Keratinocyte (primary cell): ENCODE data around the gene CSMD2. TPM values are rescaled to one million over a fixed set of nuclear protein-coding genes. Genes with fewer than 3 reads are reported as not detected.
"Not testable (repeated sequence)": the region's sequence is repeated elsewhere in the genome, so short reads cannot be mapped to it uniquely, and the experiment has no call there.

ENCODE experiments used
- DNase-seq: peaks from one replicate; pipeline ENCODE4 v3.0.0-alpha.2; 2011; ENCODE audit warnings: low read depth, missing footprints, low spot score
- FAIRE-seq: peaks from 2 replicates; lab custom pipeline; 2011; peaks lifted over from hg19 to GRCh38; lab: Jason Lieb, UNC
- H2AFZ ChIP-seq: 2 replicates; pipeline ENCODE4 v1.6.0; 2012; ENCODE audit warnings: low read length, control low read depth, inconsistent platforms; ENCODE audit not compliant: control insufficient read depth
- H3K27ac ChIP-seq: 2 replicates; pipeline ENCODE4 v1.5.1; 2011; ENCODE audit warnings: low read length; ENCODE audit not compliant: control insufficient read depth, insufficient read depth
- H3K27me3 ChIP-seq: 3 replicates; pipeline ENCODE4 v1.6.0; 2011; ENCODE audit warnings: low read length; ENCODE audit not compliant: control insufficient read depth, insufficient read depth; ENCODE audit errors: extremely low read depth
- H3K36me3 ChIP-seq, 2 experiments: 2 replicates in 1 of 2; 3 replicates in 1 of 2; pipeline ENCODE4 v1.5.1; 2011; ENCODE audit warnings: low read length in 2 of 2, mild to moderate bottlenecking in 1 of 2; ENCODE audit not compliant: control insufficient read depth in 2 of 2, insufficient read depth in 2 of 2; ENCODE audit errors: extremely low read depth in 1 of 2
- H3K4me1 ChIP-seq: 3 replicates; pipeline ENCODE4 v1.5.1; 2011; ENCODE audit warnings: low read length; ENCODE audit not compliant: control insufficient read depth, insufficient read depth; ENCODE audit errors: extremely low read depth
- H3K4me2 ChIP-seq: 3 replicates; pipeline ENCODE4 v1.6.0; 2011; ENCODE audit warnings: low read depth, low read length; ENCODE audit not compliant: control insufficient read depth, insufficient read depth; ENCODE audit errors: extremely low read depth
- H3K4me3 ChIP-seq, 3 experiments: fragments of 200-600 bp in 1 of 3; sonication (generic) in 1 of 3; 2 replicates in 2 of 3; 3 replicates in 1 of 3; pipeline ENCODE4 v1.5.1; 2011 to 2016; ENCODE audit warnings: low read length in 3 of 3, mild to moderate bottlenecking in 3 of 3, control low read depth in 2 of 3, inconsistent platforms in 1 of 3, low read depth in 1 of 3, mixed read lengths in 1 of 3, mixed run types in 1 of 3, moderate library complexity in 1 of 3; ENCODE audit not compliant: control insufficient read depth in 2 of 3, insufficient read depth in 2 of 3; ENCODE audit errors: extremely low read depth in 1 of 3
- H3K79me2 ChIP-seq: 2 replicates; pipeline ENCODE4 v1.6.0; 2012; ENCODE audit warnings: low read length; ENCODE audit not compliant: control insufficient read depth, insufficient read depth
- H3K9ac ChIP-seq: 3 replicates; pipeline ENCODE4 v1.6.0; 2011; ENCODE audit warnings: low read length; ENCODE audit not compliant: control insufficient read depth, insufficient read depth; ENCODE audit errors: extremely low read depth
- H3K9me1 ChIP-seq: 3 replicates; pipeline ENCODE4 v1.6.0; 2011; ENCODE audit warnings: low read length; ENCODE audit not compliant: control insufficient read depth, insufficient read depth; ENCODE audit errors: extremely low read depth
- H3K9me3 ChIP-seq: 2 replicates; pipeline ENCODE4 v1.5.1; 2012; ENCODE audit warnings: low read depth, low read length; ENCODE audit not compliant: control insufficient read depth
- H4K20me1 ChIP-seq: 3 replicates; pipeline ENCODE4 v1.6.0; 2011; ENCODE audit warnings: low read length; ENCODE audit not compliant: control insufficient read depth, insufficient read depth; ENCODE audit errors: extremely low read depth
- EZH2 ChIP-seq: IDR thresholded peaks from one replicate; pipeline ENCODE4 v1.6.1; 2012; ENCODE audit warnings: inconsistent platforms, mild to moderate bottlenecking, low read length, moderate library complexity
- dilution Hi-C: fragments of 300-500 bp; cut with MboI; formaldehyde crosslinking; loops from one replicate; pipeline ENCODE4 v1.7.0; 2020; ENCODE audit warnings: low sequenced_read_pairs; ENCODE audit not compliant: extremely low pct_ligation_motif_present
- polyA plus RNA-seq, 5 experiments: library from polyadenylated mRNA; depleted of rRNA in 3 of 5; stranded (reverse) in 3 of 5; stranded (forward) in 1 of 5; unstranded in 1 of 5; fragments of >200 nt; gene quantifications; 1 replicate in 1 of 5; 2 replicates in 3 of 5; 3 replicates in 1 of 5; pipeline versions ENCODE4 v1.2.1 to v1.2.3, GENCODE V29; 2011 to 2012; ENCODE audit warnings: missing spikeins in 2 of 5, low read depth in 1 of 5, low replicate concordance in 1 of 5
- TF ChIP-seq, protein P1 (sequence below), 3 experiments: IDR thresholded peaks in 1 of 3; conservative IDR thresholded peaks in 1 of 3; optimal IDR thresholded peaks in 1 of 3; 2 replicates in 2 of 3; 3 replicates in 1 of 3; pipeline versions ENCODE3 to v1.5.1; 2011; ENCODE audit warnings: low read length in 3 of 3, mild to moderate bottlenecking in 3 of 3, moderate library complexity in 2 of 3, control low read depth in 1 of 3, inconsistent platforms in 1 of 3; ENCODE audit not compliant: insufficient read depth in 2 of 3; ENCODE audit errors: extremely low read depth in 1 of 3

CSMD2 gene
- polyA plus RNA-seq, 1 donor (not counting 4 experiments of a cell fraction or from before 2014, with no cell fraction given) = 2.0 TPM

DNA sequence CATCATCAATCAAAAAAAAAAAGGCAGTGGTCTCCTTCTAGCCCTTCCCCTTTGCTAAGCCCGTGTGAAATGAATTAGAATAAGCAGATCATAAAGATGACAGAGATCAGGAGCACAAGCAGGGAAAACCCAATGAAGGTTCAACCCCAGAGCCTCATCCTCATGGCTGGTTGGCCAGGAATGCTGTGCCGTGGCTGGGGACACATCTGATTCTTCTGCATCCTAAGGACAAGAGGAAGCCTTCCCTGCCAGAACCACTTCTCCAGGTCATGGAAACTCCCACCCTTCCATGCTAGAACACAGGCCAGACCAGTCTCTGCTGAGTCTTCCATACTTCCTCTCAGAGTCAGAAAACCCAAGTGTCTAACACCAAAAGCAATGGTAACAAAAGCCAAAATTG lies 81.1 kb downstream of the CSMD2 start:
- Histone ChIP-seq H3K9me1 (no peaks in the 10 kb centered on the region), H3K4me2 (no peak overlapping the region), H3K27me3 (no peaks in the 10 kb centered on the region), H3K27ac (no peak overlapping the region), H4K20me1 (no peaks in the 10 kb centered on the region), H3K4me3 (no peak overlapping the region), H3K36me3 (no peaks in the 10 kb centered on the region), H3K79me2 (no peaks in the 10 kb centered on the region), H3K9me3 (no peaks in the 10 kb centered on the region), H3K4me1 (no peaks in the 10 kb centered on the region), H3K9ac (no peak overlapping the region), H2AFZ (no peak overlapping the region)
- FAIRE-seq (no peak), DNase-seq (no peak)
- TF ChIP-seq EZH2 = no peak
- TF ChIP-seq, protein P1, sequence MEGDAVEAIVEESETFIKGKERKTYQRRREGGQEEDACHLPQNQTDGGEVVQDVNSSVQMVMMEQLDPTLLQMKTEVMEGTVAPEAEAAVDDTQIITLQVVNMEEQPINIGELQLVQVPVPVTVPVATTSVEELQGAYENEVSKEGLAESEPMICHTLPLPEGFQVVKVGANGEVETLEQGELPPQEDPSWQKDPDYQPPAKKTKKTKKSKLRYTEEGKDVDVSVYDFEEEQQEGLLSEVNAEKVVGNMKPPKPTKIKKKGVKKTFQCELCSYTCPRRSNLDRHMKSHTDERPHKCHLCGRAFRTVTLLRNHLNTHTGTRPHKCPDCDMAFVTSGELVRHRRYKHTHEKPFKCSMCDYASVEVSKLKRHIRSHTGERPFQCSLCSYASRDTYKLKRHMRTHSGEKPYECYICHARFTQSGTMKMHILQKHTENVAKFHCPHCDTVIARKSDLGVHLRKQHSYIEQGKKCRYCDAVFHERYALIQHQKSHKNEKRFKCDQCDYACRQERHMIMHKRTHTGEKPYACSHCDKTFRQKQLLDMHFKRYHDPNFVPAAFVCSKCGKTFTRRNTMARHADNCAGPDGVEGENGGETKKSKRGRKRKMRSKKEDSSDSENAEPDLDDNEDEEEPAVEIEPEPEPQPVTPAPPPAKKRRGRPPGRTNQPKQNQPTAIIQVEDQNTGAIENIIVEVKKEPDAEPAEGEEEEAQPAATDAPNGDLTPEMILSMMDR (optimal IDR thresholded peaks at IDR 0.05 in 1 of 3, IDR thresholded peaks at IDR 0.05 in 1 of 3, conservative IDR thresholded peaks at IDR 0.05 in 1 of 3; ENCODE audit: extremely low read depth in 1 of 3, insufficient read depth in 2 of 3, low read length in 3 of 3) = no peak
- dilution Hi-C loops = no loop called here

DNA sequence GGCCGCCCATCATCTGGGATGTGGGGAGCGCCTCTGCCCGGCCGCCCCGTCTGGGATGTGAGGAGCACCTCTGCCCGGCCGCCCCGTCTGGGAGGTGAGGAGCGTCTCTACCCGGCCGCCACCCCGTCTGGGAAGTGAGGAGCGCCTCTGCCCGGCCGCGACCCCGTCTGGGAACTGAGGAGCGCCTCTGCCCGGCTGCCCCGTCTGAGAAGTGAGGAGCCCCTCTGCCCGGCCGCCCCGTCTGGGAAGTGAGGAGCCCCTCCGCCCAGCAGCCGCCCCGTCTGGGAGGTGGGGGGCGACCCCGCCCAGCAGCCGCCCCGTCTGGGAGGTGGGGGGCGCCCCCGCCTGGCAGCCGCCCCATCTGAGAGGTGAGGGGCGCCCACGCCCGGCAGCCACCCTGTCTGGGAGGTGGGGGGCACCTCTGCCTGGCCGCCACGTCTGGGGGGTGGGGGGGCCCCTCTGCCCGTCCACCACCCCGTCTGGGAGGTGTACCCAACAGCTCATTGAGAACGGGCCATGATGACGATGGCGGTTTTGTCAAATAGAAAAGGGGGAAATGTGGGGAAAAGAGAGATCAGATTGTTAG lies 82.9 kb downstream of the CSMD2 start:
- H3K27me3 ChIP-seq, H3K9me3 ChIP-seq, H2AFZ ChIP-seq, DNase-seq, H3K4me3 ChIP-seq, H3K4me2 ChIP-seq, H3K27ac ChIP-seq, H3K79me2 ChIP-seq, FAIRE-seq, dilution Hi-C loops, H4K20me1 ChIP-seq, H3K9me1 ChIP-seq, H3K9ac ChIP-seq, H3K36me3 ChIP-seq, H3K4me1 ChIP-seq: not testable (repeated sequence)

GRCh38 chr1:34078383-34078782 lies 86.6 kb downstream of the CSMD2 start:
- Histone ChIP-seq H3K36me3 (no peaks in the 10 kb centered on the region), H4K20me1 (no peaks in the 10 kb centered on the region), H3K9me1 (no peaks in the 10 kb centered on the region), H3K27ac (no peak overlapping the region), H3K9ac (no peak overlapping the region), H3K4me1 (no peaks in the 10 kb centered on the region), H3K9me3 (no peaks in the 10 kb centered on the region), H3K79me2 (no peaks in the 10 kb centered on the region), H2AFZ (no peak overlapping the region), H3K4me3 (no peak overlapping the region), H3K4me2 (no peak overlapping the region), H3K27me3 (no peaks in the 10 kb centered on the region)
- DNase-seq (no peak), FAIRE-seq (no peak)
- dilution Hi-C loops = no loop called here
- TF ChIP-seq, protein P1 (optimal IDR thresholded peaks at IDR 0.05 in 1 of 3, IDR thresholded peaks at IDR 0.05 in 1 of 3, conservative IDR thresholded peaks at IDR 0.05 in 1 of 3; ENCODE audit: extremely low read depth in 1 of 3, insufficient read depth in 2 of 3, low read length in 3 of 3) = no peak
- no peak for TF ChIP-seq EZH2
